Suprapubic skin (tissue), 4 donors: ENCODE data around the gene DSCAM. TPM values are rescaled to one million over a fixed set of nuclear protein-coding genes. Genes with fewer than 3 reads are reported as not detected.

Experiments used
- DNase-seq, 2 donors: peaks; one replicate each; pipeline ENCODE4 v3.0.0-alpha.2; 2019; ENCODE audit warnings: low spot score in 2 of 2
- H3K27ac ChIP-seq: fragments of 200-600 bp; sonication (generic); one replicate; pipeline ENCODE4 v1.5.1; 2019
- H3K27me3 ChIP-seq: fragments of 200-600 bp; sonication (generic); one replicate; pipeline ENCODE4 v1.5.1; 2019
- H3K36me3 ChIP-seq: fragments of 200-600 bp; sonication (generic); one replicate; pipeline ENCODE4 v1.5.1; 2019
- H3K4me1 ChIP-seq: fragments of 200-600 bp; sonication (generic); one replicate; pipeline ENCODE4 v1.5.1; 2019
- H3K4me3 ChIP-seq: fragments of 200-600 bp; sonication (generic); one replicate; pipeline ENCODE4 v1.5.1; 2019; ENCODE audit warnings: mild to moderate bottlenecking
- H3K9me3 ChIP-seq: fragments of 200-600 bp; sonication (generic); one replicate; pipeline ENCODE4 v1.5.1; 2019
- EP300 ChIP-seq: sonication (generic); formaldehyde crosslinking; IDR thresholded peaks from one replicate; pipeline ENCODE4 v1.6.1; 2017; ENCODE audit warnings: antibody characterized with exemption
- POLR2A ChIP-seq, 2 donors: fragments of 450-650 bp; IDR thresholded peaks; one replicate each; pipeline ENCODE4 v1.6.1; 2017; ENCODE audit warnings: antibody characterized with exemption in 2 of 2, mild to moderate bottlenecking in 2 of 2, moderate library complexity in 2 of 2
- POLR2AphosphoS5 ChIP-seq, 3 donors: sonication (generic); formaldehyde crosslinking; IDR thresholded peaks; one replicate each; pipeline ENCODE4 v1.6.1; 2017; ENCODE audit warnings: antibody characterized with exemption in 3 of 3
- WGBS: methylation state at CpG from one replicate; pipeline ENCODE4 v1.1.5; 2018; 5-methylcytosine and 5-hydroxymethylcytosine counted together
- total RNA-seq, 4 donors: library from RNA; depleted of rRNA; stranded (reverse); fragments of >200 nt; gene quantifications; one replicate each; pipeline ENCODE4 v1.1.0, GENCODE V29; 2016
- TF ChIP-seq, protein P1 (sequence below), 2 donors: fragments of 200-600 bp in 1 of 2; fragments of 450-650 bp in 1 of 2; sonication (generic) in 1 of 2; IDR thresholded peaks; one replicate each; pipeline ENCODE4 v1.5.1; 2016 to 2019; ENCODE audit warnings: antibody characterized with exemption in 2 of 2, mild to moderate bottlenecking in 1 of 2, moderate library complexity in 1 of 2

The DSCAM gene
- total RNA-seq, 4 donors from 2014 or later = 0.08 TPM; not detected in 3

DNA sequence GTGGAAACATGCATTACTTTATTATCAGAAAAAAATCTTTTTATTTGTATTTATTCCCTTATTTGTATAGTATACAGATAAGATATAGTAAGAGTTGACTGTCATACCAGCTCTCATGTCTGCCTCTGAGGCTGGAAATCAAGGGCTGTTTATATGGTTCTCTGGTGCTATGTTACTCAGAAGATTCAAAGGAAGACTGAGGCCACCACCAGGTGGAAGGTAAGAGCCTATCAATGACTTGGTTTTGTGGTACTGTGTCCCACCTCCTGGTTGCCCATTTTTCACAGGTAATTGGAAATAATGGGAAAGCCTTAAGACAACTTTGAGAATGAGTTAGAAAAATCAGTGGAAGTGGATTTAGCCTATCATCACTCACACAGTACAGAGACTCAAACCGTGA is 342.1 kb downstream of the DSCAM start:
- 67% methylated on average over 1 of the region's 1 CpG for WGBS
- H3K36me3 ChIP-seq = no peaks in the 10 kb centered on the region
- no peaks in the 10 kb centered on the region for H3K4me1 ChIP-seq
- no peaks in the 10 kb centered on the region for H3K9me3 ChIP-seq
- H3K27ac ChIP-seq = no peak overlapping the region
- no peak for DNase-seq
- TF ChIP-seq EP300 (no peak), POLR2A (IDR thresholded peaks at IDR 0.05) (no peak), POLR2AphosphoS5 (IDR thresholded peaks at IDR 0.05) (no peak)
- TF ChIP-seq, protein P1, sequence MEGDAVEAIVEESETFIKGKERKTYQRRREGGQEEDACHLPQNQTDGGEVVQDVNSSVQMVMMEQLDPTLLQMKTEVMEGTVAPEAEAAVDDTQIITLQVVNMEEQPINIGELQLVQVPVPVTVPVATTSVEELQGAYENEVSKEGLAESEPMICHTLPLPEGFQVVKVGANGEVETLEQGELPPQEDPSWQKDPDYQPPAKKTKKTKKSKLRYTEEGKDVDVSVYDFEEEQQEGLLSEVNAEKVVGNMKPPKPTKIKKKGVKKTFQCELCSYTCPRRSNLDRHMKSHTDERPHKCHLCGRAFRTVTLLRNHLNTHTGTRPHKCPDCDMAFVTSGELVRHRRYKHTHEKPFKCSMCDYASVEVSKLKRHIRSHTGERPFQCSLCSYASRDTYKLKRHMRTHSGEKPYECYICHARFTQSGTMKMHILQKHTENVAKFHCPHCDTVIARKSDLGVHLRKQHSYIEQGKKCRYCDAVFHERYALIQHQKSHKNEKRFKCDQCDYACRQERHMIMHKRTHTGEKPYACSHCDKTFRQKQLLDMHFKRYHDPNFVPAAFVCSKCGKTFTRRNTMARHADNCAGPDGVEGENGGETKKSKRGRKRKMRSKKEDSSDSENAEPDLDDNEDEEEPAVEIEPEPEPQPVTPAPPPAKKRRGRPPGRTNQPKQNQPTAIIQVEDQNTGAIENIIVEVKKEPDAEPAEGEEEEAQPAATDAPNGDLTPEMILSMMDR (IDR thresholded peaks at IDR 0.05) = no peak
- no peak overlapping the region for H3K4me3 ChIP-seq
- no peaks in the 10 kb centered on the region for H3K27me3 ChIP-seq

DNA sequence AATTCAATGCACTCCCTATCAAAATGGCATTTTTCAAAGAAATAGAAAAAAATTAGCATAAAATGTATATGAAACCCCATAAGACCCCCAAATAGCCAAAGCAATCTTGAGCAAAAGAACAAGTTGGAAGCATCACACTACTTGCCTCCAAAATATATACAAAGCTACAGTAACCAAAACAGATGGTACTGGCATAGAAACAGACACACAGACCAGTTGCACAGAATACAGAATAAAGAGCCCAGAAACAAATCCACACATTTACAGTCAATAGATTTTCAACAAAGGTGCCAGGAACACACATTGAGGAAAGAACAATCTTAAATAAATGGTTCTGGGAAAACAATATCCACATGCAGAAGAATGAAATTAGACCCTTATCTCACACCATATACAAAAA is 350.8 kb downstream of the DSCAM start:
- Histone ChIP-seq H3K9me3 (peaks cover 5% of the 10 kb centered on the region), H3K4me3 (no peak overlapping the region), H3K4me1 (no peaks in the 10 kb centered on the region), H3K36me3 (no peaks in the 10 kb centered on the region), H3K27me3 (no peaks in the 10 kb centered on the region), H3K27ac (no peak overlapping the region)
- no peak for DNase-seq
- TF ChIP-seq POLR2A (IDR thresholded peaks at IDR 0.05) = no peak
- no peak for TF ChIP-seq EP300
- TF ChIP-seq POLR2AphosphoS5 (IDR thresholded peaks at IDR 0.05) = no peak
- TF ChIP-seq, protein P1 (IDR thresholded peaks at IDR 0.05) = no peak

DNA sequence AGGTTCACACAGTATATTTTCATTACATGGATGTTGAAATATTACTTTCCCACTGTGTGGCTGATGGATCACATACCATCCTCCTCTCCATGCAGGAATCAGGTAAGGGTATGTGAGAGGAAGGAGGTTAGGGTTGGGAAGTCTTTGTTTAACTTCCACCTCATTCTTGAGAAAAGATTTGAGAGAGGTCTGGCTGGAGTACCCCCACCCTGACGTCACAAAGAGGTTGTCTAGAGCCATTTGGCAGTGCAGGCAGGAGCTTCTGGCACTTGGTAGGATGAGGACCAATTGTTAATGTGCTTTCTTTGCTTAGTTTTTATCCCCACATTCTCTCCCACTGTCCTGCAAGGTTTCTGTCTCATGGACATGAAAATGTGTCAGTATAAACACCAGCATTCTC is 356.6 kb downstream of the DSCAM start:
- H3K27me3 ChIP-seq = no peaks in the 10 kb centered on the region
- no peak overlapping the region for H3K4me3 ChIP-seq
- no peaks in the 10 kb centered on the region for H3K36me3 ChIP-seq
- no peak for TF ChIP-seq POLR2AphosphoS5 (IDR thresholded peaks at IDR 0.05)
- TF ChIP-seq, protein P1 (IDR thresholded peaks at IDR 0.05) = no peak
- TF ChIP-seq EP300 = no peak
- TF ChIP-seq POLR2A (IDR thresholded peaks at IDR 0.05) = no peak
- H3K9me3 ChIP-seq = peaks cover 5% of the 10 kb centered on the region
- no peak for DNase-seq
- no peaks in the 10 kb centered on the region for H3K4me1 ChIP-seq
- WGBS = 76% methylated on average over 1 of the region's 1 CpG
- H3K27ac ChIP-seq = no peak overlapping the region

DNA sequence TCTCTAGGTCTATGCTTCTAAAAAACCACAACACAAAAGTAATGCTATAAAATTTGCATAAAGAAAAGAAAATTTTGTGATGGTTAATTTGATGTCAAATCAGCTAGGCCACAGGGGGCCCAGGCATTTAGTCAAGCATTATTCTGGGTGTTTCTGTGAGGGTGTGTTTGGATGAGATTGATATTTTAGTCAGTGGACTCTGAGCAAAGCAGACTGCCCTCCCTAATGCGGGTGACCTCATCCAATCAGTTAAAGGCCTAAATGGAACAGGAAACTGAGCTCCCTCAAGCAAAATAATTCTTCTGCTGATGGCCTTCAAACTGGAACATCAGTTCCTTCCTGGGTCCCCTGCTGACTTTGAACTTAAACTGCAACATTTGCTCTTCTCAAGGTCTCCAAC is 358.0 kb downstream of the DSCAM start:
- Histone ChIP-seq H3K27ac (no peak overlapping the region), H3K4me3 (no peak overlapping the region), H3K4me1 (no peaks in the 10 kb centered on the region), H3K27me3 (no peaks in the 10 kb centered on the region), H3K36me3 (no peaks in the 10 kb centered on the region), H3K9me3 (peaks cover 5% of the 10 kb centered on the region)
- no peak for DNase-seq
- no peak for TF ChIP-seq EP300
- TF ChIP-seq, protein P1 (IDR thresholded peaks at IDR 0.05) = no peak
- TF ChIP-seq POLR2A (IDR thresholded peaks at IDR 0.05) = no peak
- no peak for TF ChIP-seq POLR2AphosphoS5 (IDR thresholded peaks at IDR 0.05)
- whole genome bisulfite sequencing = 92% methylated on average over 1 of the region's 1 CpG

DNA sequence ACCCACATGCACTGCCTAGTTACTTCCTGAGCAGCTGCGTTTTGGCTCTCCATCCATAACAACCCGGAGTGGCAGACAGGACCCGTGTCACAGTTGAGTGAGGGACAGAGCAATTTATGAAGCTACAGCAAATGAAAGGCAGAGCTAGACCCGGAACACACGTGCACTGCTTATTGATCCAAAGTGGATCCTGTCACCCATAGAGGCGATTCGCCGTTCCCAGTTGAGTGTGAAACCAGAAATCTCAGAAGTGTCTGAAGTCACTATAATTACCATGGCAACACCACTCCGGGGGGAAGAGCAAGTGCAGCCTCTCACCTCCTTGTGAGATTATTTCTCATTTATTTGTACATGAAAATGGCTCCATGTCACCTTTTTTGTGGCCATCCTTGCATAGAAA is 365.2 kb downstream of the DSCAM start:
- DNase-seq = no peak
- no peaks in the 10 kb centered on the region for H3K9me3 ChIP-seq
- H3K36me3 ChIP-seq = no peaks in the 10 kb centered on the region
- no peak overlapping the region for H3K4me3 ChIP-seq
- TF ChIP-seq EP300 (no peak), POLR2A (IDR thresholded peaks at IDR 0.05) (no peak), POLR2AphosphoS5 (IDR thresholded peaks at IDR 0.05) (no peak)
- TF ChIP-seq, protein P1 (IDR thresholded peaks at IDR 0.05) = no peak
- WGBS = 87% methylated on average over 9 of the region's 9 CpGs
- H3K27me3 ChIP-seq = no peaks in the 10 kb centered on the region
- no peak overlapping the region for H3K27ac ChIP-seq
- no peaks in the 10 kb centered on the region for H3K4me1 ChIP-seq
